ENCODE measurements around the gene RPS15A.

GRCh38 chr16:18803569-18804462, 13.7 kb upstream of the RPS15A start:
- TF ChIP-seq CTCF (IDR thresholded peaks at IDR 0.05) (no peak), EP300 (IDR thresholded peaks at IDR 0.05) (no peak), POLR2A (IDR thresholded peaks at IDR 0.05; ENCODE audit: low read depth) (no peak), POLR2AphosphoS5 (IDR thresholded peaks at IDR 0.05) (no peak)

Measured in esophagus muscularis mucosa (tissue), 4 donors.